HuH-7.5 (cell line): ENCODE results near the gene TMEM164.
"Not testable (repeated sequence)": the region's sequence is repeated elsewhere in the genome, so short reads cannot be mapped to it uniquely, and the experiment has no call there.

Experiments
- DNase-seq: peaks from one replicate; pipeline ENCODE4 v3.0.0; 2011; ENCODE audit warnings: low spot score

Gene TMEM164

DNA sequence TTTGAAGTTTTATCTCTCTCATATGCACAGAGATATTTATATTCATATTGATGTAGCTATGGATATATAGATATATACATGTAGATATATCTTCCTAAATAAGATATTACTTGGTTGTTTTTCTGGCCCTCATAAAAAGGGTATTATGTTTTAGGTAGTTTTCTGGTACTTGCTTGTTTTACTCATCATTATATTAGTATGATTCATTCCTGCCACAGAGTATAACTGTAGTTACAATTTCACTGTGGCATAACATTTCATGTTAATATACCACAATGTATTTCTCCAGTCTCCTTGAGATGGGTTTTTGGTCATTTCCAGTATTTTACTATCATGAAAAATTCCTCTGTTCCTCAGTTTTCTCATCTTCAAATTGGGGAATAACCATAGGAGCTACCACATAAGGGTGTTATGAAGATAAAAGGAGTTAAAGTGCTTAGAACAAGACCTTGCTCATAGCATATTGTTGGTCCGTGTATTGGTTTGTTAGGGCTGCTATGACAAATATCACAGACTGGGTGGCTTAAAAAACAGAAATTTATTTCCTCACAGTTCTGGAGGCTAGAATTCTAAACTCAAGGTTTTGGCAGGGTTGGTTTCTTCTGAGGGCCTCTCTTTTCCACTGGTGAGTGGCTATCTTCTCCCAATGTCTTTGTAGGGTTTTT lies 129.7 kb downstream of the TMEM164 start:
- no peak for DNase-seq

DNA sequence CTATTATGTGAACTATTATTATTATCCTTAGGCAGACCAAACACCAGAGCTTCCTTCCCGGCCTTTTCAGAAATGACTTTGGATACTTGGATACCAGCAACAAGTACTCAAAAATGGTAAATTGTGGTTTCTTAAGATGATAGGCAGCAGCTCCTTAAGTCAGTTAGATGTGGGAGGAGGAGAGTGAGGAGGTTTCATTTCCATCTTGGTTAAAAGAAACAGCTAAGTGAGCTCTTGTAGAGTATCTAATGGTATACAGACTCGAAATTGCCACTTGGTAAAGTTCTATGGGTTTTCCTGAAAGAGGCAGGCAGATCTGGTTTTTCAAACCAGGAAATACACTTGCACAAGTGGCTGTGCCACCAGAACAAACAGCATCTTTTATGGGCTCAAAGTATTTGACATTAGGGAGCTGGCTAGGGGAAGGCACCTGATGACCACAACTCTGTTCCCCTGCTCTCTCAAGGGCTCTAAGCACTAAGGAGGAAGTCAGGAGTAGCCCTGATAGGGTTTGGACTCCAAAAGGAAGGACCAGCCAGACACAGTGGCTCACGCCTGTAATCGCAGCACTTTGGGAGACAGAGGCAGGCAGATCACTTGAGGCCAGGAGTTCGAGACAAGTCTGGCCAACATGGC lies 130.9 kb downstream of the TMEM164 start:
- DNase-seq: no peak

DNA sequence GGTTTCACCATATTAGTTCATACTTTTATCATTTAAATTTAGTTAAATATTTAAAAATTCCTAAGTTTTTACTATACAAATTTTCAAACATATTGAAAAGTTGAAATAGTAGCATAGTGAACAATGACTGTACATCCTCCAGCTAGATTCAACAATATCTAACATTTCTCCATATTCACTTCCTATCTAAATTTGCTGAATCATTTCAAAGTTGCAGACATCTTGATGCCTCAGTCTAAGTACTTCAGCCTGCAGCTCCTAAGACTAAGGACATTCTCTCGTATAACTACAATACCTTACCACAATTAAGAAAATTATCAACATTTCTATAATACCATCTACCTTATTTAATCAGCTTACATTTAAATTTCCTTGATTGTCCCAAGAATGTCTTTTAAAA lies 132.7 kb downstream of the TMEM164 start:
- no peak for DNase-seq

DNA sequence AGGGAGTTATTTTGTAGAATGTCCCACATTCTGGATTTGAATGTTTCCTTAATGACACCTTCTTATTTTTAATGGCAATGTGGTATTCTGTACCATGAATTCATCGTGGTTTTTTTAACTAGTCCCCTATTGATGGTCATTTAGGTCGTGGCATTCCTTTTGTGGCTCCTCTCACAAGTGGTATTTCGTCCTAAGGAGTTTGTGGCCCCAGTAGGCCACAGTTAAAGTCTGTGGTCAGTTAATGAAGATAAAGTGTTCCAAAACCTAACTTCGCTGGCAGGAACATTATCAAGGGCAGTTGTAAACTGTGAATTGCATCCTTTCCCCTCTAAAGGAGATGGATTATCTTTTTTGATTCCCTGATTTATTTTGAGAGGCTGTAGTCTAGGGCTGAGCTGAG lies 133.2 kb downstream of the TMEM164 start:
- no peak for DNase-seq

GRCh38 chrX:110138557-110138956 lies 135.6 kb downstream of the TMEM164 start:
- no peak for DNase-seq

DNA sequence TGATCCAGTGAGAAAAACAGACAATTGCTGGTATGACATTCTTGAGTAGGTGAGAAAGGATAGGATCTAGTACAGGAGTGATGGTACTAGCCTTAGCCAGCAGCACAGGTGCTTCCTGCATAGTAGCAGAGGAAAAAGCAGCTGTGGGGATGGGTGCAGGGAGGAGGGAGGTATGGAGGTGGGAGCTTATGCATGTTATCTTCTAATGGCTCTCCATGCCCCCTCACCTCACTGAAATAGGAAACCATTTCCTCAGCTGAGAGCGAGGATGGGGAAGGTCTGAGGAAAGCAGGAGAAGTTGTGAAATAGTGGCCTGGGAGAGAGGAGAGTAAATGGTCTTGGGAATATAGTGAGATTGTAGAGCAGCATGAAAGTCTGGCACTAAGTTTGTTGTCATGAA lies 136.3 kb downstream of the TMEM164 start:
- no peak for DNase-seq

DNA sequence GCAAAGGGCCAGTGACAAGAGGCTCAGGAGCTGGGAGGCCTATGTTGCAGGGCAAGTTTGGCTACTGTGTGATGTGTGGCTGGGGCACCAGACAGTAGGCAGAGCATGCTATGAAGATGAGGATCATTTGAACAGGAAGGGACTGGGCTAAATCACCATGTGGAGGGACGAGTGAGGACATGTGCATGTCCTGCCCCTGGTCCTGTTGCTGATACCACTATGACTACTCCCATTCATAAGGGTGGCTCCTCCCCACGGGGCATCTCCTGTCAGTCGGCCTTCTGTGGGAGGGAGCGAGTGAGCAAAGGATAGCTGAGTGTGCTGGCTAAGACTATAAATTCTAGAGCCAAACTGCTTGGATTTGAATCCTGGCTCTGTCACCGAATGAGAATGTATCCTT lies 139.2 kb downstream of the TMEM164 start:
- DNase-seq: no peak

DNA sequence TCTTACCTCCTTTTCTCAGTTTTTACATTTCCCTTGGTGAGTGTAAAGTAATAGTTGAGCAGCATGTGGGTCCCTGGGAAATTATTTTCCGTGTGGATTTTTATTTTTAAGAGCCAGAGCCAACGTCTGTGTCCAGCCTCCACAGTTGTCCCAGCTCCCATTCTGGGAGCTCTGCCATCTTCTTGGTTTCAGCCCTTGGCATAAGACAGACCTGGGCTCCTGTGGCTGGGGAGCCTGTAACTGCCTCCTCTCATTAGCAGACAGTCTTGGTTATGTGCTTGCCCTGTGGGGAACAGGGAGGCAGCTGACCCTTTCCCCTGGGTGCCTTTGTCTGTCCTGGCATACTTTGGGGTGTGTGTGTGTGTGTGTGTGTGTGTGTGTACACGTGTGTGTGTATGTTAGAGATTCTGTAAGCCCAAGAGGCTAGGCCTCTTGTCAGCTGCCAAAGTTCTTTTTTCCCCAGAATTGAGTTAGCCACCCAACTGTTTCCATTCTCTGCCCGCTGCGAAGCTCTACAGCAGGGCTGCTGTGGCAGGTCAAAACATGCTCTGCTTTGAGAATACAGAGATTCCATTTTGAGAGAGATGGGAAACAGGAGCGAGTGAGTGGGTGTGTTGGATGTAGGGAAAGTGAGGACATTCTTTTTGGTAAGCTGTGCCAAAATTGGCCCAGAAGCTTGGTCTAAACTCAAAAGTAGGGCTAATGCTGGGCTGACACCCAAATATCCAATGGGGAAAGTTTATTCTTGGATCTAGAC lies 140.7 kb downstream of the TMEM164 start:
- DNase-seq: no peak

- DNase-seq: no peak
Observed at GRCh38 chrX:110145311-110145710, 142.4 kb downstream of the TMEM164 start.

- DNase-seq: no peak
Observed at GRCh38 chrX:110145854-110146253, 142.9 kb downstream of the TMEM164 start.

GRCh38 chrX:110146521-110146920 lies 143.6 kb downstream of the TMEM164 start:
- no peak for DNase-seq

DNA sequence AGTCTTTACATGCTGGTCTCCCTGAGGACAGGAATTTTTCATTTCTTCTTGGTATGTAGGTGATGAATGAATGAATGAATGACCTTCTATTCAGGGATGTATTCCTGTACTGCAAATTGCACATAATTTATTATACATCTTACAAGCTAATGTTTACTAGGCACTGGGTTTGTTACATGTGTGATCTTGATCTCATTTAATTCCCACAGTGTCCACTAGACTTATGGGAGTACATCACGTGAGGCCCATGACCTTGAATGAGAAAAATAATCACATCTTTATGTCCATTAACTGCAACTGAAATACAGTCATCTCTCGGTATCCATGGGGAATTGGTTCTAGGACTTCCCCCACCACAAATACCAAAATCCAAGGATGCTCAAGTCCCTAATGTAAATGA lies 150.3 kb downstream of the TMEM164 start:
- DNase-seq: no peak

GRCh38 chrX:110153896-110154295 lies 151.0 kb downstream of the TMEM164 start:
- no peak for DNase-seq

- DNase-seq: not testable (repeated sequence)
Observed at GRCh38 chrX:110154328-110154727, 151.4 kb downstream of the TMEM164 start.

DNA sequence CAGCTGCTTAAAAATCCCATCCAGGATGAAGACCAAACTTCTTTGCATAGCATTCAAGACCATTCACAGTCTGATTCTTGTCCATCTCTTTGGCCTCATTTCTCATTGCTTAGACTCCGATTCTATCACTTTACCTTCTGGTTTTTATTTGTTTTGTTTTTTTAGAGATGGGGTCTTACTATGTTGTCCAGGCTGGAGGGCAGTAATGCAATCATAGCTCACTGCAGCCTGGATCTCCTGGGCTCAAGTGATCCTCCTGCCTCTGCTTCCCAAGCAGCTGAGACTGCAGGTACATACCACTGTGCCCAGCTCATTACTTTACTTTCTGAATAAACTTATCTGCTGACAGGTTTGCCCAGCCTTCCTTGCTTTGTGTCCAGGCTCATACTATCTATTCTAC lies 152.8 kb downstream of the TMEM164 start:
- DNase-seq: no peak

DNA sequence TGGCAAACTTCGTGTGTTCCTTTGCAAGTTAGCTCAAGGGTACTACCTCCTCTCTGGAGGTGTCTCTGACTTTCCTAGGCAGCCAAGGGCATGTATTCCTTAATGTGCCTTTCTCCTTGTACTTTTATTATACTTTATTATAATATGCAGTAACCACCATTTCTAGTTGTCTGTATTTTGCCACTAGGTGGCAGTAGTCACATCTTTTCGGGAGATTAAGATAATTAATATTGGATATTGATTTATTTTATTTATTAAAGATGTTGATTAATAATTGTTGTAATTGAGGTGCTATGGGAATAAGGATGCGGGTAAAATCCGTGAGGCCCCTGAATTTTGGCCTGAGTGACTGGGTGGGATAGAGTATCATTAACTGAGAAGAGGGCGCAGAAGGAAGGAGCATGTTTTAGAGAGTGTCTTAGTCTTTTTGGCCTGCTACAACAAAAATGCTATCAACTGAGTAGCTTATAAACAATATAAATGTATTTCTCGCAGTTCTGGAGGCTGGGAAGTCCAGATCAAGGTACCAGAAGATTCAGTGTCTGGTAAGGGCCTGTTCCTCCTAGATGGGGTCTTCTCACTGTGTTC lies 153.3 kb downstream of the TMEM164 start:
- no peak for DNase-seq

- no peak for DNase-seq
Observed at GRCh38 chrX:110157444-110157843, 154.5 kb downstream of the TMEM164 start.

GRCh38 chrX:110159235-110159634 lies 156.3 kb downstream of the TMEM164 start:
- DNase-seq: no peak

GRCh38 chrX:110159865-110160264 lies 157.0 kb downstream of the TMEM164 start:
- DNase-seq: no peak

- no peak for DNase-seq
Observed at GRCh38 chrX:110161361-110161686, 158.4 kb downstream of the TMEM164 start.

GRCh38 chrX:110162131-110162530 lies 159.2 kb downstream of the TMEM164 start:
- no peak for DNase-seq

DNA sequence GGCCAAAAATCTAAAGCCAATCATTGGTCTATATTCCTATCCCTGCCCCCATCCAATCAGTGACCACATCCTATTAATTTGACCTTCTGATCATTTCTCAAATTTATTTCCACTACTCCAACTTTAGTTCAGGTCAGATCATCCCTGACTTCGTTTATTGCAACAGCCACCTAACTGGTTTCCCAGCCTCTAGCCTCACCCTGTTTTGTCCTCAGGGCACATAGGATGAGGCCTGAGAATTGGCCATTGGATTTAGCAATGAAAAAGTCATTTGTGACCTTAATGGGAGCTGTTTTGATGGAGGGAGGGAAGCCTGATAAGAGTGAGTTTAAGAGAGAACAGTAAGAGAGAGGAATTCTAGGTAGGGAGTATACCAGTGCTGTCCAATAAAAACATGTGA lies 160.0 kb downstream of the TMEM164 start:
- DNase-seq: no peak

DNA sequence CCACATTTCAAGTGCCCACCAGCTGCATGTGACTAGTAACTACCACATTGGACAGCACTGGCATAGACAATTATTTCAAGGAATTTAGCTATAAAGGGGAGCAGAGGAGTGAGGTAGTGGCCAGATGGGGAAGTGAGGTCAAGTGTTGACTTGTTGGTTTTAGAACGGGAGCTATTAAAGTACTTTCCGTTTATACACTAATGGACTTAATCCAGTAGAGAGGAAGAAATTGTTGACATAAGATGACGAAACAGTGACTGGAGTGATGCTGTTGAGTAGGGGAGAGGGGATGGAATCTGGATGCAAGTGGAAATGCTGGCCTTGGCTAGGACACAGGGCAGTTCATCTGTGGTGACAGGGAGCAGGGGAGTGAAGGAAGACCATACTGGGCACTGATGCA lies 160.6 kb downstream of the TMEM164 start:
- no peak for DNase-seq
